Prostate gland (tissue), 2 donors: Measurements from ENCODE around the gene LCN15. TPM values are rescaled to one million over a fixed set of nuclear protein-coding genes. Genes with fewer than 3 reads are reported as not detected.

ENCODE experiments used
- DNase-seq: peaks from one replicate; pipeline ENCODE4 v3.0.0-alpha.2; 2019; ENCODE audit warnings: low spot score
- H3K27ac ChIP-seq, 2 donors: fragments of 200-600 bp; sonication (generic); 2 replicates each; pipeline ENCODE4 v1.5.1; 2017 to 2019
- H3K27me3 ChIP-seq: fragments of 200-600 bp; sonication (generic); replicated peaks from 2 replicates; pipeline ENCODE4 v1.5.1; 2019; ENCODE audit not compliant: insufficient read depth
- H3K36me3 ChIP-seq, 2 donors: fragments of 200-600 bp; sonication (generic); 1 replicate in 1 of 2; 2 replicates in 1 of 2; pipeline versions ENCODE4 v1.5.1 to v1.8.1; 2017 to 2019
- H3K4me1 ChIP-seq: fragments of 200-600 bp; sonication (generic); replicated peaks from 2 replicates; pipeline ENCODE4 v1.5.1; 2019
- H3K4me3 ChIP-seq, 2 donors: fragments of 200-600 bp; sonication (generic); 2 replicates each; pipeline ENCODE4 v1.5.1; 2017 to 2019
- H3K9me3 ChIP-seq: fragments of 200-600 bp; sonication (generic); 2 replicates; pipeline ENCODE4 v1.5.1; 2017
- CTCF ChIP-seq, 4 experiments: fragments of 200-600 bp in 2 of 4; fragments of 450-650 bp in 2 of 4; sonication (generic) in 2 of 4; IDR thresholded peaks; 1 replicate in 3 of 4; 2 replicates in 1 of 4; pipeline ENCODE4 v1.5.1; 2016 to 2019; ENCODE audit warnings: antibody characterized with exemption in 4 of 4, mild to moderate bottlenecking in 2 of 4, moderate library complexity in 2 of 4
- POLR2A ChIP-seq: fragments of 450-650 bp; IDR thresholded peaks from one replicate; pipeline ENCODE4 v1.6.1; 2016; ENCODE audit warnings: antibody characterized with exemption, mild to moderate bottlenecking
- POLR2AphosphoS5 ChIP-seq: sonication (generic); formaldehyde crosslinking; IDR thresholded peaks from one replicate; pipeline ENCODE4 v1.6.1; 2017; ENCODE audit warnings: antibody characterized with exemption
- WGBS: methylation state at CpG from one replicate; pipeline ENCODE4 v1.1.5; 2018; 5-methylcytosine and 5-hydroxymethylcytosine counted together
- intact Hi-C: fragments of 100-400 bp; cut with DNase I; formaldehyde crosslinking; loops from one replicate; pipeline ENCODE4 v1.14.2; 2022
- total RNA-seq, 2 donors: library from RNA; depleted of rRNA; stranded (reverse); fragments of >200 nt; gene quantifications; one replicate each; pipeline ENCODE4 v1.1.0, GENCODE V29; 2016

Gene LCN15
- total RNA-seq, 2 donors from 2014 or later, result 0.40 TPM; not detected in 1

GRCh38 chr9:136775191-136775590 is 10.9 kb upstream of the LCN15 start:
- no peaks in the 10 kb centered on the region for H3K4me1 ChIP-seq
- no peaks in the 10 kb centered on the region for H3K27me3 ChIP-seq
- H3K4me3 ChIP-seq, result no peak overlapping the region
- TF ChIP-seq POLR2A (no peak), CTCF (IDR thresholded peaks at IDR 0.05) (no peak), POLR2AphosphoS5 (no peak)
- H3K9me3 ChIP-seq, result no peaks in the 10 kb centered on the region
- intact Hi-C loops, result no loop called here
- H3K36me3 ChIP-seq, result no peaks in the 10 kb centered on the region
- DNase-seq, result no peak
- 83% methylated on average over 6 of the region's 6 CpGs for WGBS
- H3K27ac ChIP-seq, result no peak overlapping the region

GRCh38 chr9:136774416-136775045 is 10.2 kb upstream of the LCN15 start:
- no peak for DNase-seq
- Histone ChIP-seq H3K27me3 (no peaks in the 10 kb centered on the region), H3K36me3 (no peaks in the 10 kb centered on the region), H3K27ac (no peak overlapping the region), H3K4me3 (no peak overlapping the region), H3K9me3 (no peaks in the 10 kb centered on the region), H3K4me1 (no peaks in the 10 kb centered on the region)
- TF ChIP-seq CTCF (IDR thresholded peaks at IDR 0.05) (no peak), POLR2A (no peak), POLR2AphosphoS5 (no peak)
- 79% methylated on average over 8 of the region's 12 CpGs for WGBS
- intact Hi-C loops, result no loop called here

GRCh38 chr9:136773386-136774044 is 9.2 kb upstream of the LCN15 start:
- Histone ChIP-seq H3K4me1 (no peaks in the 10 kb centered on the region), H3K36me3 (no peaks in the 10 kb centered on the region), H3K27ac (no peak overlapping the region), H3K9me3 (no peaks in the 10 kb centered on the region), H3K4me3 (no peak overlapping the region), H3K27me3 (no peaks in the 10 kb centered on the region)
- no peak for DNase-seq
- TF ChIP-seq POLR2AphosphoS5, result no peak
- no peak for TF ChIP-seq CTCF (IDR thresholded peaks at IDR 0.05)
- WGBS, result 100% methylated on average over 2 of the region's 7 CpGs
- intact Hi-C loops, result no loop called here

- Histone ChIP-seq H3K36me3 (no peaks in the 10 kb centered on the region), H3K27ac (no peak overlapping the region), H3K9me3 (no peaks in the 10 kb centered on the region), H3K4me3 (no peak overlapping the region), H3K4me1 (no peaks in the 10 kb centered on the region), H3K27me3 (no peaks in the 10 kb centered on the region)
- 63% methylated on average over 3 of the region's 3 CpGs for WGBS
- no peak for DNase-seq
- TF ChIP-seq CTCF (IDR thresholded peaks at IDR 0.05), result no peak
- no peak for TF ChIP-seq POLR2AphosphoS5
- no peak for TF ChIP-seq POLR2A
- intact Hi-C loops, result no loop called here
Measured at GRCh38 chr9:136771907-136772415, 7.6 kb upstream of the LCN15 start.
